ENCODE data around the gene CUEDC1.

GRCh38 chr17:57968456-57968855, 13.2 kb upstream of the CUEDC1 start:
- no peak for TF ChIP-seq CTCF (IDR thresholded peaks at IDR 0.05)
- no peak for TF ChIP-seq POLR2A (IDR thresholded peaks at IDR 0.05)
